ENCODE measurements around the gene EDC3. TPM values are rescaled to one million over a fixed set of nuclear protein-coding genes. Genes with fewer than 3 reads are reported as not detected.

The EDC3 gene
- polyA plus RNA-seq, 1 donor from 2014 or later, result 12.9 TPM

DNA sequence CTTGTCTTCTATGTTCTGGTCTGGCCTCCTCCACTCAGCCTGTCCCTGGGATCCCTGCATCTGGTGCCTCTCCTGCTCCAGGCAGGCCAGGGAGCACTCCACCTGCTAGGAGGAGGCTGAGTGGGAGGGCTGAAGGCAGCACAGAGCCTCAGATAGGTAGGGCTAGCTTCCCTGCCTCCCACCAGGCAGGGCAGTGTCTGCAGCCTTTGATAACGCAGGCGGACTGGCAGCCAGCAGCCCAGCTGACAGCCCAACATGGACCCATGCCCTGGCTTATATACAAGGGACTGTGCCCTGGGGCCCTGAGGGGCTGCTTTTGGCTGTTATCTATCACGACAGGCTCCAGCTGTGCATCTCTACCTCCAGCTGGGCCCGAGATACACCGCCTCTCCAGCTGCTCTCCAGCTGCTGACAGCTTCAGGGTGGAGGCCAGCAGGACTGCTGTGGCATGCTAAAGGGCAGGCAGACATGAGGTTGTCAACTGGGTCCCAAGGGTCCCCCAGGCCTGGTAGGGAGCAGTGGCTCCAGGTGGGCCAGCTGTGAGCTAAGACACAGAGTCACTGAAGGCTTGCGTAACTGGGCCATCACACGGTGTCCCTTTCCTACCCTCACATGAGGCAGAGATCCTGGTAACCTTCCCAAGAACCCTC lies 85.4 kb downstream of the EDC3 start:
- Histone ChIP-seq H3K4me2 (ENCODE audit: low read length) (no peak overlapping the region), H3K27ac (ENCODE audit: low read length) (no peak overlapping the region), H3F3A (ENCODE audit: insufficient read depth, low read length, poor library complexity, severe bottlenecking) (peaks cover 4% of the 10 kb centered on the region), H3K9me2 (ENCODE audit: insufficient read depth, low read length) (no peaks in the 10 kb centered on the region), H2AFZ (ENCODE audit: low read depth, low read length) (no peak overlapping the region), H3K79me2 (replicated peaks; ENCODE audit: insufficient read depth, low read length) (no peaks in the 10 kb centered on the region), H3K9ac (ENCODE audit: low read length) (no peak overlapping the region), H3K9me3 (ENCODE audit: low read length) (no peaks in the 10 kb centered on the region), H3K27me3 (ENCODE audit: insufficient read depth, low read depth, low read length) (no peaks in the 10 kb centered on the region), H3K36me3 (ENCODE audit: insufficient read depth, low read length) (no peaks in the 10 kb centered on the region), H4K20me1 (ENCODE audit: insufficient read depth) (no peaks in the 10 kb centered on the region), H3K4me3 (ENCODE audit: low read length) (no peak overlapping the region)
- no peak for TF ChIP-seq EZH2 (IDR thresholded peaks at IDR 0.05; ENCODE audit: borderline replicate concordance, insufficient read depth, low read length, poor library complexity, severe bottlenecking)
- no peak for TF ChIP-seq MXI1 (conservative IDR thresholded peaks at IDR 0.05; ENCODE audit: poor library complexity, severe bottlenecking)
- TF ChIP-seq CTCF (IDR thresholded peaks at IDR 0.05; ENCODE audit: poor library complexity, severe bottlenecking), result no peak
- no peak for TF ChIP-seq TAF1 (IDR thresholded peaks at IDR 0.05; ENCODE audit: low read depth)
- TF ChIP-seq, protein P1, sequence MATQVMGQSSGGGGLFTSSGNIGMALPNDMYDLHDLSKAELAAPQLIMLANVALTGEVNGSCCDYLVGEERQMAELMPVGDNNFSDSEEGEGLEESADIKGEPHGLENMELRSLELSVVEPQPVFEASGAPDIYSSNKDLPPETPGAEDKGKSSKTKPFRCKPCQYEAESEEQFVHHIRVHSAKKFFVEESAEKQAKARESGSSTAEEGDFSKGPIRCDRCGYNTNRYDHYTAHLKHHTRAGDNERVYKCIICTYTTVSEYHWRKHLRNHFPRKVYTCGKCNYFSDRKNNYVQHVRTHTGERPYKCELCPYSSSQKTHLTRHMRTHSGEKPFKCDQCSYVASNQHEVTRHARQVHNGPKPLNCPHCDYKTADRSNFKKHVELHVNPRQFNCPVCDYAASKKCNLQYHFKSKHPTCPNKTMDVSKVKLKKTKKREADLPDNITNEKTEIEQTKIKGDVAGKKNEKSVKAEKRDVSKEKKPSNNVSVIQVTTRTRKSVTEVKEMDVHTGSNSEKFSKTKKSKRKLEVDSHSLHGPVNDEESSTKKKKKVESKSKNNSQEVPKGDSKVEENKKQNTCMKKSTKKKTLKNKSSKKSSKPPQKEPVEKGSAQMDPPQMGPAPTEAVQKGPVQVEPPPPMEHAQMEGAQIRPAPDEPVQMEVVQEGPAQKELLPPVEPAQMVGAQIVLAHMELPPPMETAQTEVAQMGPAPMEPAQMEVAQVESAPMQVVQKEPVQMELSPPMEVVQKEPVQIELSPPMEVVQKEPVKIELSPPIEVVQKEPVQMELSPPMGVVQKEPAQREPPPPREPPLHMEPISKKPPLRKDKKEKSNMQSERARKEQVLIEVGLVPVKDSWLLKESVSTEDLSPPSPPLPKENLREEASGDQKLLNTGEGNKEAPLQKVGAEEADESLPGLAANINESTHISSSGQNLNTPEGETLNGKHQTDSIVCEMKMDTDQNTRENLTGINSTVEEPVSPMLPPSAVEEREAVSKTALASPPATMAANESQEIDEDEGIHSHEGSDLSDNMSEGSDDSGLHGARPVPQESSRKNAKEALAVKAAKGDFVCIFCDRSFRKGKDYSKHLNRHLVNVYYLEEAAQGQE (IDR thresholded peaks at IDR 0.05; ENCODE audit: borderline replicate concordance), result no peak
- TF ChIP-seq EP300 (conservative IDR thresholded peaks at IDR 0.05; ENCODE audit: poor library complexity, severe bottlenecking), result no peak
- no peak for TF ChIP-seq RAD21 (conservative IDR thresholded peaks at IDR 0.05)

DNA sequence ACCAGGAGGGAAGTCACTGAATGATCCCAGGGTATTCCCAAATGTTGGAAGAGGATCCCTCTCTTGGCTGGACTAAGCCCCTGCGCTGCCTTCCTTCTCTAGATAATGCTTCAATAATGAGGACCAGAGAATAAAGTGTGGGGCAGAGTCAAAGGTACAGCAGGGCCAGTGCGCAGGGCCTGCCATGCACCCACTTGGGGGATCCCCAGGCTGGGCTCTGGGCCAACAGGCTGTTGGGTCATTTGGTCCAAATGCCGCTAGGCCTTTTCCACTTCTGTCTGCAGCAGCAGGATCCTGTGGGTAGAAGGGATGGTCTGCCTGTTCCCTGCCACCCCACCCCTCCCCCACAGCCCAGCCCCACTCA lies 85.9 kb downstream of the EDC3 start:
- Histone ChIP-seq H3K27ac (ENCODE audit: low read length) (no peak overlapping the region), H3K27me3 (ENCODE audit: insufficient read depth, low read depth, low read length) (no peaks in the 10 kb centered on the region), H3K4me2 (ENCODE audit: low read length) (no peak overlapping the region), H3K79me2 (replicated peaks; ENCODE audit: insufficient read depth, low read length) (no peaks in the 10 kb centered on the region), H3K4me3 (ENCODE audit: low read length) (no peak overlapping the region), H3K9ac (ENCODE audit: low read length) (no peak overlapping the region), H3K9me2 (ENCODE audit: insufficient read depth, low read length) (no peaks in the 10 kb centered on the region), H4K20me1 (ENCODE audit: insufficient read depth) (no peaks in the 10 kb centered on the region), H3F3A (ENCODE audit: insufficient read depth, low read length, poor library complexity, severe bottlenecking) (peaks cover 1% of the 10 kb centered on the region), H3K36me3 (ENCODE audit: insufficient read depth, low read length) (no peaks in the 10 kb centered on the region), H3K9me3 (ENCODE audit: low read length) (no peaks in the 10 kb centered on the region), H2AFZ (ENCODE audit: low read depth, low read length) (no peak overlapping the region)
- TF ChIP-seq SMC3 (conservative IDR thresholded peaks at IDR 0.05; ENCODE audit: poor library complexity) (no peak), EZH2 (IDR thresholded peaks at IDR 0.05; ENCODE audit: borderline replicate concordance, insufficient read depth, low read length, poor library complexity, severe bottlenecking) (no peak), RAD21 (conservative IDR thresholded peaks at IDR 0.05) (no peak), POLR2AphosphoS5 (IDR thresholded peaks at IDR 0.05) (no peak), EP300 (conservative IDR thresholded peaks at IDR 0.05; ENCODE audit: poor library complexity, severe bottlenecking) (no peak), MXI1 (conservative IDR thresholded peaks at IDR 0.05; ENCODE audit: poor library complexity, severe bottlenecking) (no peak), TAF1 (IDR thresholded peaks at IDR 0.05; ENCODE audit: low read depth) (no peak), CTCF (IDR thresholded peaks at IDR 0.05; ENCODE audit: poor library complexity, severe bottlenecking) (no peak)
- TF ChIP-seq, protein P1 (IDR thresholded peaks at IDR 0.05; ENCODE audit: borderline replicate concordance), result no peak

Data from neural cell (in vitro differentiated cells).